NCI-H2081 treated with DMSO at 0.1 percent for 48 hours (cell line): ENCODE measurements around the gene ETNPPL.

Experiments
- DNase-seq: peaks from one replicate; lab custom pipeline; 2025; lab: John Stamatoyannopoulos, UW

ETNPPL gene

DNA sequence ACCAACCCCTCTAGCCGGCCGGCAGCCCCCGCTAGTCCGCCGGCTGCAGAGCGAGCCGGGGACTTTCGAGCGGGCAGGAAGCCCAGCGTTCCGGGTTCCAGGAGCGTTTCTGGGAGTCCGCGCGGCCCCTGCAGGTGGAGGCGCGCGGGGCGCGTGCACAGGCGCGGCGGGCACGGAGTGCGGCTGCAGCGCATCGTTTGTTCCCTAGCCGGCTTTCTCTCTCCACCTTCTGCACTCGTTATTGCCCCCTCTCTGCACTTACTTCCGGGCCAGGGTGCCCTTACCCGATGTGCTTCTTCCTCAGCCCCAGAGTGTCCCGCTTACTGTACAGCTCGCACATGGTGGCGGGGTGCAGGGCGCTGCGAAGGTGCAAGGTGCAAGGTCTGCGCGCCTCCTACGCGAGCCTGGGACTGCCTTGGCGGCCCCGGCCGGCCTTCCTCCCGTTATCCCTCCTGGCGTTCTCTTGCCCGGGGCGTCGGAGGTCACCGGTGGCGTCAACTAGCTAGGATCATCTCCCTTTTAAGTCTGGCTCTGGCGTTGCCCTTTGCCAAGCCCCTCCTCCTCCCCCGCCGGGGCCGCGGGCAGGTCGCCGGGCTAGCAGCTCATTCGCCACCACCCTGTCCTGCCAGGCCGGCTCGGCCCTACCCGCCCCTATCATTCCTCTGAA, at the start of gene ETNPPL:
TSS of gene ETNPPL (minus strand) at position 495 of the 667 bp plus-strand sequence. CDS start at position 340, 155 bp downstream.
- no peak for DNase-seq

GRCh38 chr4:108811486-108811885, 48.6 kb upstream of the ETNPPL start:
- DNase-seq: no peak

DNA sequence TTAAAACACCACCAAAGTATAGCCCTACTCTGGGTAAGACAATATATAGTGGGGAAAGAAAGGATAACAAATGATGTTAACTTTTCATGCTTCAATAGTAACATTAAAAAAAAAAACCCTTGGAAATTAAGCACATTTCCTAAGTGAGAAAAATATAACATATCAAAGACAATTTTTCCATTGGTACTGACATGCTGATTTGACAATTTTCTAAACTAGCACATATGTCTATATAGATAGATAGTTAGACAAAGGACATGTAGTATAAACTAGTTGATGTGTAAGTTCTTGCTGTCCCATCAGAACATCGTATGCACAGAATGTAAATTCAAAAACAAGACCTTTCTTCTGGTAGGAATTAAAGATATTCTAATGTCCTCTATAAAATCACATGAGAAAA, 47.2 kb upstream of the ETNPPL start:
- no peak for DNase-seq

- no peak for DNase-seq
Observed at GRCh38 chr4:108804648-108805273, 41.9 kb upstream of the ETNPPL start.

GRCh38 chr4:108799306-108799705, 36.5 kb upstream of the ETNPPL start:
- DNase-seq: no peak

DNA sequence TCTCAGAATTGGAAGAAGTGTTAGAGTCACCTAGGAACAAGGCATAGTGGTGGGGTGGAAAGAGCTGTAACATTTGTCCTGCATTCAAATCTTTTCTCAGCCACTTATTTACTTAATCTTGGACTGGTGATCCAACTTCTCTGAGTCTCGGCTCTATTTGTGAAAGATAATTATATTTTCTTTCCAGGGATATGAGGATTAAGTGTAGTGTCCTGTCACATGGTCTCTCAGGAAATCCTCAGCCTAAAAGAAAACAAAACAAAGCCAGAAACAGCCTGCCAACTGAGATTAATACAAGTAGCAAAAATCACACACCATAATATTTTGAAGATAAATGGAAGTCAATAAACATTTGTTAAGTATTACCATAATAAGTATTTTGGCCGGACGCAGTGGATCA, 33.3 kb upstream of the ETNPPL start:
- no peak for DNase-seq

- no peak for DNase-seq
Observed at GRCh38 chr4:108795733-108796132, 32.9 kb upstream of the ETNPPL start.

GRCh38 chr4:108794136-108794535, 31.3 kb upstream of the ETNPPL start:
- no peak for DNase-seq

- DNase-seq: no peak
Observed at GRCh38 chr4:108793415-108793814, 30.6 kb upstream of the ETNPPL start.

DNA sequence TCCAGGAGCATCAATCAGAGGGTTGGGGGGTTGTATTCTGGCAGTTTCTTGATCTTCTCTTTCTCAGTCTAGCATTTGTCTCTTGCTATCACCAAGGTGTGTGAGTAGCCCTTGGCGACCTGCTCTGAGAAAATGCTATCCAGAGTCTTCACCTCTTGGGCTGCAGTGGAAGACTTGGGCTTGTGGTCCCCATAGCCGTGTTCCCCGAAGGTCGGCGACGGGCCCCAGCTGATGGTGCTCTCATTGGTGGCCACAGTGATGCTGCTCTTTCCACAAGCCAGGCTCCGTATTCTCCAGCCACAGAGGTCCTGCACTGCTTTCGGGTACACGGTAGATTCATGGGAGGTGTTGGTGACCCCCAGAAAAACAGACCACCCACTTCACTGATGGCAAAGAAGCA, 25.9 kb upstream of the ETNPPL start:
- no peak for DNase-seq

DNA sequence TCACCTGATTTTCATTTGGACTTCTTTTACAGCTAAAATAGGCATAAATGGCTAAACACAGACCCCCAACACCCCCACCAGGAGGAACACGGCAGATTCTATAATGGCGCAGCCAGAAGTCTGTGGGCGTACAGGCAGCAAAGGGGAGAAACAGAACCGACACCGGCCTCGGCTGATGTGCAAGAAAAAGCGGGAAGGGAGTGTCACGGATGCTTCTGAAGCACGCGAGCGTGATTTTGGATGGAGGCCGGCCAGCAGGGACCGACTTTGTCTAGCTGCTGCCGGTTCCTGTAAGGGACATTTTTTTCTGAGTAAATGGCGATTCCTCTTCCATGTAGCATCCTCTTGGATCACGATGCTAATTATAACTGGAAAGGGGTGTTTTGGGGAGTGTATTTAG, 24.9 kb upstream of the ETNPPL start:
- DNase-seq: no peak

GRCh38 chr4:108787106-108787505, 24.3 kb upstream of the ETNPPL start:
- no peak for DNase-seq

DNA sequence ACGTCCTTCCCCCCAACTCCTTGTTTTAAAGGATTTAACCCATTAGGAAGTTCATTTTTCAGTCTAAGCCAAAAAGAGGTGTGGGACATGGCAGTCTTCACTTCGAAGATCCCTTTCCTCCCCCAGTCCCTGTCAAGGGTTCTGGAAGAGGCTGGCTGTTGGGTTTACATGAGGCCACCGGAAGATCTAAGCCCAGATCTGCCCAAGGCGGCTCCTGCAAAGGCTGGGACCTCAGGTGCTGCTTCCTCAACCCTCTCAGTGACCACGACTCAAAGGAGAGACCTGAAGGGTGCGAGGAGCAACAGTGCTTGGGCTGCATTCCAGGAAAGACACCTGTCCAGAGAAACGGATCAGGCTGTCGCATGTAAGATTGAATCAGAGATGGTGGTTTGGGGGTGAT, 23.5 kb upstream of the ETNPPL start:
- DNase-seq: no peak

DNA sequence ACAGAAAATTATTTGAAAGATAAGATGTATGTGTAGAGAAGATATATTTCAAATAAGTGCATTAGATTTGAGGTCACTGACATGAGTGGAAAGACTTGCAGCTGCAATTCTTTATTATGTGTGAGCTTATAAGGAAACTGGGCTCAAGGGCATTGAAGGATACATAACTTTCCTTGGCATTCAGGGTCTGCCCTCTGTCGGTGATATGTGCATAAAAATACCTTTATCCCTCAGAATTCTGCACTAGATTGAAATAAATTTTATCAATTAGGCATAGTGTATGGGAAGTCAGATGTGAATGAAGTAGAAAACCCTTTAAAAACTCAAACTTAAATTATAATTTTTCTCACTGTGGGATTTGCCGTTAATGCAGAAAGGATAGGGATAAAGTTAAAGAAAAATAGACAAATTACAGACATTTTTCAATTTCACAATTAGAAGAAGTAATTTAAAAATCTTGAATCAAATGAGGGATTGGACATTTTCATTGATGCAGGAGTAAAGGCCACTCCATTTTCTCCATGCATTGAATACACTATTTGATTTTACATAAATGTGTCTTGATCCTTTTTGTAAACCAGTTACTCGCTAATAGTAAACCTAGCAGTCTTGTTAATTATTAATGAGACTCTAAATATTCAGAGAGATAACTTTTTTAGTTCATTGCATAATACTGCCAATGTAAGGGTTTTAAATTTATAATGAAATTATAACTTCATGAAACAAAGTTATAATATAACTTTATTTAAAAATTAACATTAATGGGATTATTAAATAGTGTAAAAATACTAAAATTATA, 21.0 kb upstream of the ETNPPL start:
- no peak for DNase-seq

DNA sequence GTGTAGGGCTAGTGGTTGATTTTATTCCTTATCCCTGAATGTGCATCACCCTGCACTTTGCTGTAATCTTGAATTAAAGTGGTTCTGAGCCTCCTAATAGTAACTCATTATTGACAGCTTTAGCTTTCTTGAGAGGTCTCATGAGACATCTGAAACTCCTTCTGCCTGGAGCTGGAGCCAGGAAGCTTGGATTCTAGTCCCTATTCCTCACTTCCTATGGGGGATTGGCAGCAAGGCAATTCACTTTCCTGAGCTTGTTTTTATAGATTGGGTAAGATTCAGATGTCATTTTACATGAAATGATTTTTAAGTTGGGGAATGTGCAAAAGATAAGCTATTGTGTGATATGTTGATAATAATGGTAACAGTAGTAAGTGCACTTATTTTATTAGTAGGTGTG, 17.1 kb upstream of the ETNPPL start:
- no peak for DNase-seq

GRCh38 chr4:108777388-108777787, 14.5 kb upstream of the ETNPPL start:
- no peak for DNase-seq

DNA sequence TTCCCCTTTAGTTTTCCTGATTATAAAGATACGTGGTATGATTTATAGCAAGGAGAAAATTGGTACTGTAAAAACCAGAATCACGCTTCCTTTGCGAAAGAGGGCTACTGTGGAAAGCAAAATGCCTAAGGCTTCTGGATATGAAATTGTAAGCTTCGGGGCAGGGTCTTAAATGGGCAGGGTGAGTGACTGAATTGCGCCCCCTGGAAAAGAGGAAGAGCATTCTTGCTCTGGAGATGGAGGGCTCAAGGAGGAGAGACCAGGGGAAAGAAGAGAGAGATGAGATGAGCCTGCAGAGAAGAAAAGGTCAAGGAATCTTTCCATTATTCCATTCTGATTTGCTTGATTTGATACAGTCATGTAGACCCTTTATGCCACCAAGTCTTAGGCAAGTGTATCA, 13.1 kb upstream of the ETNPPL start:
- DNase-seq: no peak

DNA sequence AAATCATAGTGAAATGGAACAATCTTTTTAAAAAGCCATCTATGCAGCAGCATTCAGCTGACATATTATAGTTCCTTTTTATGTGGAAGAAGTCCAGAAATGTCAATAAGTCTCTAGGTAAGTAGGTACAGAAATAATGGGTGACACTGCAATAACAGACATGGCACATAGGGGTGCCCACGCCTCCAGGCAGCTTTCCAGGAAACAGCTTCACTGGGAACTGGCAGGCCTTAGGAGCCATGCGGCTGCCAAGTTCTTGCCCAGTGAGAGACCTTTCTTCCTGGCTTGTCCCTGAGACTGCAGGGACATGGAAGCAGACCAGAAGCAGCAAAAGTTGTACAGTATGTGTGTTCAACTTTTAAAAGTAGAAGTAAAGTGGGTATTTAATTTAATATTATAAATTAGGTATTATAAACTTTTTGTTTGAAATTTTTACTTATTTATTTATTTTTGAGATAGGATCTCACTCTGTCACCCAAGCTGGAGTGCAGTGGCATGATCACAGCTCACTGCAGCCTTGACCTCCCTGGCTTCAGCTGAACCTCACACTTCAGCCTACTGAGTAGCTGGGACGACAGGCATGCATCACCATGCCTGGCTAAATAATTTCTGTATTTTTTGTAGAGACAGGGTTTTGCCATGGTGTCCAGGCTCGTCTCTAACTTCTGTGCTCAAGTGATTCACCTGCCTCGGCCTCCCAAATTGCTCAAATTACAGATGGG, 12.1 kb upstream of the ETNPPL start:
- DNase-seq: no peak

- no peak for DNase-seq
Observed at GRCh38 chr4:108772402-108772801, 9.5 kb upstream of the ETNPPL start.

- no peak for DNase-seq
Observed at GRCh38 chr4:108766058-108766457, 3.2 kb upstream of the ETNPPL start.

DNA sequence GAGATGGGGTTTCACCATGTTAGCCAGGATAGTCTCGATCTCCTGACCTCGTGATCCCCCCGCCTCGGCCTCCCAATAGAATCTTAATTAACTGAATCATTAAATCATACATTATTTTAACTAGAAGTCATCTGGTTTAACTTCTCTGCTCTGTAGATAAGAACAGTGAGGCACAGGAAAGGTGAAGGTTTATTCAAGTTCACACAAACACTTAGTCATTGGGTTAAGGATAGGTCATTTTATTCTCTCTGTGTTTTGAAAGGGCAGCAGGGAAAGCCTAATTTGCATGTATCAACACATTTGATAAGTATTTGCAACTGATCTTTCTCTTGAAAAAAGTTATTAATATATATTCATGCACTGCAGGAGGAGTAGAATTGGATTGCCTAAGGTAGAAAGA, 1.1 kb upstream of the ETNPPL start:
- no peak for DNase-seq

DNA sequence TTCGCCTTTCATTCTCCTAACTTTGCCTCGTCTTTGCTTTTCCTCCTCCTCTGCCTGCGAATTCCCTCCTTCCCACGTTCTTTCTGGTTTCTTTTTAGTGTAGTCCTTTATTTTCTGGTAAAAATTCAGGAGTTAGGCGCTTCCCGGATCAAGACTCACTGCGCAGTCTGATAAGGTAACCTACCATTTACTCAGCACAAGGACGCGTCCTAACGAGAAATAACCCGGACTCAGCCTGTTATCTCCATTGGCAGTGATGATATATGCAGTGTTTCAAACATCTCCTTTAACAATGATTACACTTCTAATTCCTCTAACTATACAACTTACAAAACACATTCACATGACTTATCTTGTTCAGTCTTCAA, 357 bp upstream of the ETNPPL start:
- DNase-seq: no peak

DNA sequence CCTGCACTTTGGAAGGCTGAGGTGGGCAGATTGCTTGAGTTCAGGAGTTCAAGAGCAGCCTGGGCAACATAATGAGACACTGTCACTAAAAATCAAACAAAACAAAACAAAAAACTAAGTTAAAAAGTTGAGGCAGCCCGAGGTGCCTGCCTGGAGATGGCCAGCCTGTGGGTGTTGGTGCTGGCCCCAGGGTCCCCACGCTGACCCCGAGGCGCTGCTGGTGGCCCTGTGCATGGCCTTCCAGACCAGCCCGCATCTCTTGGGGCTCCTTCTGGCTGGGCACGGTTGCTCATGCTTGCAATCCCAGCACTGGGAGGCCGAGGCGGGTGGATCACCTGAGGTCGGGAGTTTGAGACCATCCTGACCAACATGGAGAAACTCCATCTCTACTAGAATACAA, 4.4 kb downstream of the ETNPPL start:
- no peak for DNase-seq
